HepG2 (cell line): ENCODE results near the gene TTC19. TPM values are rescaled to one million over a fixed set of nuclear protein-coding genes. Genes with fewer than 3 reads are reported as not detected.
A peak's percentile ranks its signal among the peaks of the same experiment; 100 is the strongest.

Experiments used
- ATAC-seq: fragments of 200-7000 bp; cut with Tn5 transposase; 3 replicates; pipeline ENCODE4 v1.9.1; 2020; ENCODE audit warnings: mild to moderate bottlenecking, moderate library complexity
- BruUV-seq: library from RNA; stranded (reverse); fragments of 400-500 nt; replicated peaks from 2 replicates; lab custom pipeline; 2021; lab: Mats Ljungman, UMichigan
- CTCF ChIA-PET: fragments of 300-600 bp; formaldehyde crosslinking; extraction: SDS; loops from one replicate; lab custom pipeline; 2021; ENCODE audit warnings: low total read pairs, inconsistent platforms, low intra/inter-chr PET ratio; lab: Yijun Ruan, JAX
- POLR2A ChIA-PET: fragments of 350-600 bp; sonication (Branson Sonifier 250); formaldehyde crosslinking; loops from one replicate; lab custom pipeline; 2020; ENCODE audit warnings: antibody characterized with exemption, inconsistent platforms; lab: Yijun Ruan, JAX
- DNase-seq: peaks from one replicate; pipeline ENCODE4 v3.0.0-alpha.2; 2015; ENCODE audit warnings: low spot score
- FAIRE-seq: peaks from 3 replicates; lab custom pipeline; 2011; peaks lifted over from hg19 to GRCh38; lab: Jason Lieb, UNC
- H2AFZ ChIP-seq: one replicate; pipeline ENCODE4 v1.6.1; 2011; ENCODE audit warnings: low read length, inconsistent platforms
- H3K27ac ChIP-seq: fragments of 300-600 bp; 3 replicates; pipeline ENCODE4 v1.8.0; 2011; ENCODE audit warnings: mixed run types, mild to moderate bottlenecking, mixed read lengths, low read length, inconsistent platforms; ENCODE audit not compliant: insufficient read depth; ENCODE audit errors: extremely low read length
- H3K27me3 ChIP-seq, 2 experiments: fragments of 200-600 bp in 1 of 2; 2 replicates in 1 of 2; 3 replicates in 1 of 2; pipeline versions ENCODE4 v1.6.0 to v1.8.0; 2011; ENCODE audit warnings: low read length in 2 of 2, mild to moderate bottlenecking in 2 of 2, moderate library complexity in 2 of 2, inconsistent platforms in 1 of 2; ENCODE audit not compliant: insufficient read depth in 2 of 2, control insufficient read depth in 1 of 2
- H3K36me3 ChIP-seq, 2 experiments: fragments of 200-600 bp in 1 of 2; replicated peaks in 1 of 2; 2 replicates in 1 of 2; 3 replicates in 1 of 2; pipeline versions ENCODE4 v1.5.1 to v1.8.0; 2011; ENCODE audit warnings: low read length in 2 of 2, inconsistent platforms in 1 of 2; ENCODE audit not compliant: insufficient read depth in 2 of 2, control insufficient read depth in 1 of 2
- H3K4me1 ChIP-seq: 2 replicates; pipeline ENCODE4 v1.5.1; 2012; ENCODE audit warnings: low read length, inconsistent platforms; ENCODE audit not compliant: insufficient read depth
- H3K4me2 ChIP-seq: 2 replicates; pipeline ENCODE4 v1.6.0; 2011; ENCODE audit warnings: low read depth, low read length, inconsistent platforms
- H3K4me3 ChIP-seq, 3 experiments: fragments of 200-600 bp in 1 of 3; sonication (generic), shearing (Covaris generic) in 1 of 3; replicated peaks in 1 of 3; 2 replicates each; pipeline ENCODE4 v1.5.1; 2011 to 2016; ENCODE audit warnings: low read length in 3 of 3, inconsistent platforms in 2 of 3, low read depth in 2 of 3, mild to moderate bottlenecking in 2 of 3, control low read depth in 1 of 3, mixed read lengths in 1 of 3; ENCODE audit not compliant: insufficient read depth in 1 of 3
- H3K79me2 ChIP-seq: one replicate; pipeline ENCODE4 v1.6.1; 2011; ENCODE audit warnings: low read length, inconsistent platforms; ENCODE audit not compliant: insufficient read depth
- H3K9ac ChIP-seq: 2 replicates; pipeline ENCODE4 v1.6.0; 2011; ENCODE audit warnings: mild to moderate bottlenecking, low read depth, low read length, inconsistent platforms; ENCODE audit not compliant: insufficient read depth
- H3K9me3 ChIP-seq: 2 replicates; pipeline ENCODE4 v1.5.1; 2012; ENCODE audit warnings: mild to moderate bottlenecking, low read length
- H4K20me1 ChIP-seq: 2 replicates; pipeline ENCODE4 v1.6.0; 2011; ENCODE audit warnings: inconsistent platforms, mild to moderate bottlenecking, low read length, moderate library complexity; ENCODE audit not compliant: insufficient read depth
- KDM5A ChIP-seq: fragments of 200-600 bp; sonication (generic); IDR thresholded peaks from 2 replicates; pipeline ENCODE4 v1.7.0; 2018; ENCODE audit warnings: antibody characterized with exemption, mild to moderate bottlenecking, low read length, borderline replicate concordance
- MAFF ChIP-seq: IDR thresholded peaks from 2 replicates; pipeline ENCODE4 v1.6.1; 2011; ENCODE audit warnings: low read depth, low read length, improper control_type of control experiment
- MAFK ChIP-seq, 2 experiments: IDR thresholded peaks in 1 of 2; conservative IDR thresholded peaks in 1 of 2; 2 replicates each; pipeline ENCODE4 v1.6.1; 2011; ENCODE audit warnings: improper control_type of control experiment in 2 of 2, low read length in 2 of 2
- MTF2 ChIP-seq: sonication (generic); formaldehyde crosslinking; IDR thresholded peaks from 2 replicates; pipeline ENCODE4 v1.5.0; 2020; ENCODE audit warnings: missing genetic modification reagents, borderline replicate concordance
- PRDM4 ChIP-seq: sonication (generic); formaldehyde crosslinking; IDR thresholded peaks from 2 replicates; pipeline ENCODE4 v1.9.0; 2021; ENCODE audit warnings: missing genetic modification reagents, borderline replicate concordance
- ZNF761 ChIP-seq: sonication (generic); formaldehyde crosslinking; conservative IDR thresholded peaks from 2 replicates; pipeline ENCODE4 v1.4.0; 2020; ENCODE audit warnings: mild to moderate bottlenecking, missing genetic modification reagents
- WGBS: methylation state at CpG from one replicate; pipeline ENCODE4 v1.1.6; 2017; ENCODE audit warnings: low lambda C conversion rate; 5-methylcytosine and 5-hydroxymethylcytosine counted together
- in situ Hi-C: cut with HindIII; loops from 2 replicates; pipeline ENCODE4 v1.10.0; 2017; ENCODE audit warnings: low pct_unique_long_range_greater_than_20kb; ENCODE audit not compliant: extremely low pct_ligation_motif_present
- intact Hi-C: fragments of 100-400 bp; cut with micrococcal nuclease; formaldehyde crosslinking; loops from one replicate; pipeline ENCODE4 v1.10.0; 2022; ENCODE audit not compliant: unreplicated experiment
- polyA plus RNA-seq, 8 experiments: library from polyadenylated mRNA; depleted of rRNA in 3 of 8; stranded (reverse) in 7 of 8; unstranded in 1 of 8; fragments of >200 nt; fragmentation: Illumina TruSeq in 4 of 8; extraction: Trizol in 4 of 8; gene quantifications; 2 replicates each; pipeline versions ENCODE4 v1.2.1 to v1.2.3, GENCODE V29; 2011 to 2016; ENCODE audit warnings: low read depth in 4 of 8, missing spikeins in 1 of 8, mixed read lengths in 1 of 8; ENCODE audit not compliant: insufficient read depth in 1 of 8
- total RNA-seq, 5 experiments: library from RNA; depleted of rRNA; stranded (reverse); fragments of >200 nt; fragmentation: Illumina TruSeq; extraction: Trizol; gene quantifications; 2 replicates each; pipeline ENCODE4 v1.2.3, GENCODE V29; 2016; ENCODE audit warnings: low read depth in 1 of 5

The TTC19 gene
- total and polyA plus RNA-seq, 2 of the 13 experiments (the other 11 are each of a cell fraction or from before 2014, with no cell fraction given): 4.4 to 24.3 TPM

- peaks cover 20% of the 10 kb centered on the region for H3K4me1 ChIP-seq
- TF ChIP-seq MAFF: peak; percentile 66
- TF ChIP-seq MTF2 (CRISPR knock-in tag): no peak
- no peak for TF ChIP-seq ZNF761 (CRISPR knock-in tag)
- TF ChIP-seq KDM5A: no peak
- no peak for TF ChIP-seq PRDM4 (CRISPR knock-in tag)
- peak; percentile 50 to 61 for TF ChIP-seq MAFK (conservative IDR thresholded peaks at IDR 0.05 in 1 of 2, IDR thresholded peaks at IDR 0.05 in 1 of 2; ENCODE audit: low read length in 2 of 2)
- TF ChIP-seq, all 625 proteins: peak for 2
- no peak overlapping the region for H3K27ac ChIP-seq
- no peak overlapping the region for H2AFZ ChIP-seq
- H3K9ac ChIP-seq: no peak overlapping the region
- H3K9me3 ChIP-seq: no peaks in the 10 kb centered on the region
- no peak overlapping the region for H3K4me3 ChIP-seq
- no TSS peak for BruUV-seq
- H3K4me2 ChIP-seq: no peak overlapping the region
- FAIRE-seq: no peak
- H4K20me1 ChIP-seq: no peaks in the 10 kb centered on the region
- CTCF ChIA-PET: no interaction called here
- ATAC-seq: no peak
- intact Hi-C loops: no loop called here
- no peak for DNase-seq
- peaks cover 8 to 10% of the 10 kb centered on the region in 2 experiments; a peak in 4 of 5 replicates for H3K36me3 ChIP-seq
- in situ Hi-C loops: no loop called here
- POLR2A ChIA-PET: interaction anchor here (1.4 kb wide), 1 partner anchor 46 kb away, joined by 3 read pairs; the partner anchor contains the start of genes TTC19 and ZSWIM7
- peaks cover 11% of the 10 kb centered on the region for H3K79me2 ChIP-seq
- 89% methylated on average over 21 of the region's 22 CpGs for WGBS
- H3K27me3 ChIP-seq: no peaks in the 10 kb centered on the region
These were observed 46.5 kb upstream of the TTC19 start for GRCh38 chr17:15952916-15953790.
